Measurements from ENCODE around the gene CDK18.

Gene CDK18

DNA sequence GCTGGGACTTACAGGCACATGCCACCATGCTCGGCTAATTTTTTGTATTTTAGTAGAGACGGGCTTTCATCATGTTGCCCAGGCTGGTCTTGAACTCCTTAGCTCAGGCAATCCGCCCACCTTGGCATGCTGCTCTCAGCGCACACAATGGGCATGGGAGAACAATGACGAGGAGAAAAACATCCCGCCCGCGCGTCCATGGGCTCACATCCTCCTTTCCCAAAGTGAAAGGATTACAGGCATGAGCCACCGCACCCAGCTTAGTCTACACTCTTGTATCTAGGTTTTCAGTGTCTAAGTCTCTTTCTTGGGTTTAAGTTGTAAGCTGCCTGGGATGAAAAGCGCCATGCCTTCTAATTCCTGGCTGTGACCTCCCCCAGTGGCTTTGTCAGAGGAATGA lies 37.9 kb downstream of the CDK18 start:
- DNase-seq, result no peak

DNA sequence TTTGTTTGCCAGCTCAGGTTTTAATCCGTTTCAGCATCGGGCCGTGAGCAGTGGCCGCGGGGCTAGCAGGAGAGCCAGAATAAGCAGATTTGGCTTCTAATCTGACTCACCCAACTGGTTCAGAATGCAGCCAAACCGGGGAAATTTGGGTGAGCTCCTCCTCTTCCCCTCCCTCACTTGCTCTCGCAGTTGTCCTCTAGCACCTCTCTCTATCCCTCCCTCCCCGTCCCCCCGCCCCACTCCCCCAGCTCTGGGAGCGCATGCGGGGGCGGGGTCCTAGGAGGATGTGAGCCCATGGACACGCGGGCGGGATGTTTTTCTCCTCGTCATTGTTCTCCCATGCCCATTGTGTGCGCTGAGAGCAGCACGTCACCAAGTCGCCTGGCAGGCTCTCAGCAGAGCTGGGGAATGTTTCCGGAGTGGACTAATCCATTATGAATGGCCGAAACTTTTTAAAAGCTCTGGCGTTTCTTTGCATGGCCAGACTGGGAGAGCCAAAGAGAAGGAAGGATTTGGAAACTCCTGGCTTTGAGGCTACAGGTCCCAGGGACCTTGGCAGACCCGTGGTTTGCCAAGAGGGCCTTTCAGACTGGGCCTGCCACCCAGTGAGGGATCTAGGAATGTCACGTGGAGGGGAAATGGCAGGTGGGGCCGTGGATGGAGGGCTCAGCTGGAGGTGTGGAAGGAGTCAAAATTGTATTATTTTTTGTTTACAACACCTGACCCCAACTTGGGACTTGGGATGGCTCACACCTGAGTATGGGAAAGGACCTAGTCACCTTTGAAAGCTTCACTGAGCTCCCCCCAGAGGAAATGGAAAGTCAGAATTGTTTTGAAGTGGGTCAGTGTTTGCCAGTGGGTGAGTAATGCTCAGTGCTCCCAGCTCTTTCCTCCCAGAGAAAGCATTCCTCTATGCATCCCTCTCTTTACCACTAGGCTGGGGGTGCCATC lies 39.2 kb downstream of the CDK18 start:
- no peak for DNase-seq

DNA sequence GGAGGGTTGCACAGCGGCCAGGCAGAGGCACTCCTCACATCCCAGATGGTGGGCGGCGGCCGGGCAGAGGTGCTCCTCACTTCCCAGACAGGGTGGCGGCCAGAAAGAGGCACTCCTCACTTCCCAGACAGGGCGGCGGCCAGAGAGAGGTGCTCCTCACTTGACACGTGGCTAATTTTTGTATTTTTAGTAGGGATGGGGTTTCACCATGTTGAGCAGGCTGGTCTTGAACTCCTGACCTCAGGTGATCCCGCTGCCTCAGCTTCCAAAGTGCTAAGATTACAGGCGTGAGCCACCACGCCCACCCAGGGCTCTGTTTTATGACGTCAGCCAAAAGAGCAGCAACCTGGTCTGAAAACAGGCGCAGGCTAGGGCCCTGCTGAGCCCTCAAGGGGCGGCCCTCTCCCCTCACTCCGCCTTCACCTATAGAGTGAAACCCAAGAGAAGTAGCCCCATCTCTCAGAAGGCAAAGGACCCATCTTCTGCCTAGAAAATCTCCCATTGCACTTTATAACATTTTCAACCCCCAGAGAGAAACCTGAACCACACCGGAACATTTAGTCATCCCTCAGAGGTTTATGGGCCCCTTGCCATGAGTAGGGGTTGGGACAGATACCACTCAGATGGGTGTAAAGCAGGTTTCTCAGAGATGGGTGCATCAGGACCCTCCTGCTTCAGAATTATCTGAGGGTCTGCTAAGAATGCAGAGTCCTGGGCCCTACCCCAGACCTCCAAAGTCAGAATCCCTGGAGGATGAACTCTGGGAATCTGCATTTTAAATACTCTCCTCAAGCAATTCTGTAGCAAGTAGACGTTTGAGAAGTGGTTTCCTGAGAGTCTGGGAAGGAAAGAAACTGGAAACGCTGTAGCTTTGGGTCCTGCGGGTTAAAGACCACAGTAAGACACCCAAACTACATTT lies 40.8 kb downstream of the CDK18 start:
- DNase-seq, result no peak

DNA sequence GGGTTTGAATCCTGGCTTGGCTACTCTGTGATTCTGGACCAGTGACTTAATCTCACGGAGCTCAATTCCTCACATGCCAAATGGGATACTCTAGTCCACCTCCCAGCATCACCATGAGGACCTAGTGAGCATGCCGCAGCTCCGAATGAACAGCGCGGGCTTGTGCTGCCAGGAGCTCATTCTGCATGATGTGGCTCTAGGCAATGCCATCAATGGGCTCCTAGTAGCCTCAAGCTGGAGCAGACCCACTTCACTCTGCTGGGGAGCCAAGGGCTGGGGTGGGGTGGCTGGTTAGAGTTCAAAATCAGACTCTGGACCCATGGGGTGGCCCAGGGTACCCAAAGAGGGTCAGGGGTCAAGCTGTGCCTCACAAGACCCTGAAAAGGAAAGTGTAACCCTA lies 41.5 kb downstream of the CDK18 start:
- no peak for DNase-seq

DNA sequence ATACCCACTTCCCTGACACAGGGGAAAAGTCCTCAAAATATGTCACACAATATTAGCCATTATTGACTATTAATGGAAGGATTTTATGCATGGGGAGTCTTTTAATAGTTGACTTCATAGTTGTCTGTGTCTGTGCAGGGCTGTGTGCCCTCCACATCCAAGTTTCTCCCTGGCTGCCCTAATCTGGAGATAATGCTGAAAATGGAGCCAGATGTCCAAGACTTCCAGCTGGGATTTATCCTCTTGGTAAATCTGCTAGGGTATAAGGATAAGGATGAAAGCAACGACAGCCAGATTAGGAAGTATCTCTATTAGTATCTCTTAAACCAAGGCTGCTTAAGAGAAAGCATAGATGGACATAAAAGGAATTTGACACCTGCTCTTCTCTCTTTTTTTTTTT lies 42.1 kb downstream of the CDK18 start:
- DNase-seq, result no peak

DNA sequence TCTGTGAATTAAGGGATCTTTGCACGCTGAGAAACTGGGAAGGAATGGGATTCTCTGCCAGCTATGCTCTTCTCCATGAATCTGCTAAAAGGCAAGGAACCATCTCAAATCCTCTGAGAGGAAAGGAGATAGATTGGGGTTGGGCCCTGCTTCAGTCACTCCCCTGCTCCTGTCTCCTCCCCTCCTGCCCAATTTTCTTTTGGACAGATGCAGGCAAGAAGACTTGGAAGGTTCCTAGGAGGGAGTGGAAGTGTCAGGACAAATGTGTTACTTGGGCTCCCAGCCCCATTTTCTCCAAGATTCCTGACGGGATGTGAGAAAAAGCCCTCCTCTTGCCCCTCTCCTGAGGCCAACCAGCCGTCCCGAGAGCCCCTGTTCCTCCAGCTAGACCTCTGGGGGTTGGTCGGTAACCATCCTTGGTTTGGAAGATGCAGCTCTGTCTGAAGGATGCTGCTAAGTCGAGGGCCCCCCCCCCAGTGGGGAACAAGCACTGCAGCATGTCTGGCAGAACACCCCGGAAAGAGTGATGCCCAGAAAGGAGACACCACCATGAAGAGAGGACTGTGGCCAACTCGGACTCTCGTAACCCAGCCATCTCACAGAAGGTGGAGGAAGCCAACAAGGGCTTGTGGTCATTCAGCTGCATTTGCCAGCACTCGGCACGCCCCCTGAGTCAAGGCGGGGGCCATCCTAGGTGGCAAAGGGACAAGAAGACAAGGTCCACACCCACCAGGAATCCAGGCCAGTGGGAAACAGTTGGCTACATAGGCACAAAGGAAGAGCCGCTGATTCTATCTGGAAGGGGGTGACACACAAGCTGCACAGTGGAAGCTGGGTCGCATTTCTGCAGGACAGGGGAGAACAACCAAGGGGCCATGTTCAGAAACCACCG lies 43.7 kb downstream of the CDK18 start:
- no peak for DNase-seq

DNA sequence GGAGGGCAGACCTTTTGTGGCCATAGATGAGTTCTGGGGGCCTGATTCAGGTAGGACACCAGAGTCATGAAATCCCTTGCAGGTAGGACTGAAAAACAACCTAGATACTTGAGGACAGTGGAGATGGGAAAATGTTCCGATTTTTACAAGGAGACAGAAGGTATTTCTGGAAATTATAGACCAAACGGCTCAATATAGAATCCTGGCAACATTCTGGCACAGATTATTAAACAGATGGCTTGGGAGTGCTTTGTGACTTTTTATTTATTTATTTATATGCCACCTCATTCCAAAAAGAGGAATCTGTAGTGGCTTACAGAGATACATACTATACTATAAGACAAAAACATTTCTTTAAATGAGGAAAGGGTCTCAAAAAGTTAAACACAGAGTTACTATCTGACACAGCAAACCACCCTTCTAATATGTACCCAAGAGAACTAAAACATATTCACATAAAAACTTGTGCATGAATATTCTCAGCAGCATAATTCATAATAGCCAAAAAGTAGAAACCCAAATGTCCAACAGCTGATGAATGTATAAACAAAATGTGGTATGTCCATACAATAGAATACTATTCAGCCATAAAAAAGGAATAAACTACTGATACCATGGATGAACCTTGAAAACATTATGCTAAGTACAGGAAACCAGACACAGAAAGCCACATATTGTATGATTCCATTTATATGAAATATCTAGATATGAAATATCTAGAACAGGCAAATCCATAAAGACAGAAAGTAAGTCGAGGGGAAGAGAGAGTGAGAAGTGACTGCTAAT lies 49.8 kb downstream of the CDK18 start:
- DNase-seq, result no peak

DNA sequence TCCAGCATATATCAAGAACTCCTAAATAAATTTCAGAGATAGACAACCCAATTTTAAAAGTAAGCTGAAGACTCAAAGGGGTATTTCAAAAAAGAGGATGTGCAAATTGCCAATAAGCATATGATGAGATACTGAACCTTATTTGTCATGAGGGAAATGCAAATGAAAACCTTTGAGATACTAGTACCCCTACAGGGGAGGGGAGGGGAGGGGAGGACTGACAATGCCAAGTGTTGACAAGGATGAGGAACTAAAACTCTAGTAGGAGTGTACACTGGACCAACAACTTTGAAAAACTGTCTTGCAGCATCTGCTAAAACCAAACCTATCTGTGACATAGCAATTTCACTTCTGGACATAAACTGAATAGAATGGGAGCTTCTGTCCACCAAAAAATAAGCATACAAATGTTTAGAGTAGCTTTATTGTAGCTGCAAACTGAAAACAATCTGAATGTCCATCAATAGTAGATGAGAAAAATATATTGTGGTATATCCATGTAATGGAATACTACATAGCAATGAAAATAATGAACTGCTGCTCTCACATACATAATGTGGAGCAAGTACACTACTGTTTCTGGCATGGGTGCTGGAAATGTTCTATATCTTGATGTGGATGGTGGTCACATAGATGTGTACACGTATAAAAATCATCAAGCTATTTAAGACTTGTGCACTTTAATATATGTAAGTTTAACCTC lies 57.2 kb downstream of the CDK18 start:
- no peak for DNase-seq

DNA sequence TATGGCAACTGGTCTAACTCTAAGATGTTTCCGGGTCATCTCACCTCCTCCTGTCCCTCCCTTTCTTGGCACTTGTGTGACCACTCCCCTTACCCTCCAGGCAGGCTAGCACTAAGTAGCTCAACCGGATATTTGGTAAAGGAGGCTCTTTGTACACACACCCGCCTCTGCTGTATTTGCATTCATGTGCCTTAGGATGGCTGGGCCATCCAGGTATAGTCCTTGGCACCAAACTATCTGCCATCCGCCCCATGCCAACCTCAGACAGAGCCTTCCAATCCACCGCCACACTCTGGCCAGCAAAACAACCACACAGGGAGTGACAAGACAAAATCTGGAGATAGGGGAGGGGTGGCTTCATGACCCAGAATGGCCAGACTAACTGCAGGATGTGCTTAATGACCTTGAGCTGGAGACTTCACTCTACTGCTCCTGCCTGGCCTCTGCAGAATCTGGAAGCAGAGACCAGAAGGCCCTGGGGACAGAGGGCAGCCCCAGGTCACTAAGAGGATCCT lies 59.5 kb downstream of the CDK18 start:
- no peak for DNase-seq

GRCh38 chr1:205565799-205566198 lies 61.3 kb downstream of the CDK18 start:
- DNase-seq, result no peak

DNA sequence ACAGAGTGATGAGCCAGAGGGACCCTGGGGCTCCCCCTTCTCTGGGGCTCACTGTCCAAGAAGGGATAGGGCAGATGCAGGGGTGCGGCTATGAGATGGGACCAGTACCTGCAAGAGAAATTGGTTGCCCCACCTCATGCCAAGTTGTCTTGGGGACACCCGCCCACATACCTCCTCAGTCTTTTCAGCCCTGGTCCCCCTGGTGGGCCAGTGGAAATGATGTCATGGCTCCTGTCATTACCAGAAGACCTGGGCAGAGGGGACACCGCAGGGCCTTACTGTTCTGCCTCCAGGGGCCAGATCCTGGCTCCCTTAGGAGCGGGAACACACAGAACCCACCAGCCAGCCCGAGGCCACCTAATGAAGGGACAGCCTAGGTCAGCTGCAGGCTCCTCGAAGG lies 63.2 kb downstream of the CDK18 start:
- no peak for DNase-seq

DNA sequence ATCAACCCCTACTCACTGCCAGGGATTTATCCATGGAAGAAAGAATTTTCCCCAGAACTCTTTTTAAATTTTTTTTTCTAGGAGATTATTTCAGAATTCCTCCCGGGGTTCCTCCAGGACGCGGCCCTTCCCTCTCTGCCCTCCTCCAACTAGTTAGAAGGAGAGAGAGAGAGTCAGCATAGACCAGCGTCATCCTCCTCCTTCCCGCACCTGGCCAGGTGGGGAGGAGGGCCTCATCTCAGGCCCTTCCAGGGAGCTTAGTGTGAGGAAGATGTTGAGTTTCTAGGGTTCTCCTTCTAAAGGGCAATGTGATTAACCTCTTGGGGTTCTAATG lies 63.6 kb downstream of the CDK18 start:
- no peak for DNase-seq

- no peak for DNase-seq
Observed at GRCh38 chr1:205568469-205569361, 64.2 kb downstream of the CDK18 start.

- no peak for DNase-seq
Observed at GRCh38 chr1:205569411-205570172, 65.1 kb downstream of the CDK18 start.

DNA sequence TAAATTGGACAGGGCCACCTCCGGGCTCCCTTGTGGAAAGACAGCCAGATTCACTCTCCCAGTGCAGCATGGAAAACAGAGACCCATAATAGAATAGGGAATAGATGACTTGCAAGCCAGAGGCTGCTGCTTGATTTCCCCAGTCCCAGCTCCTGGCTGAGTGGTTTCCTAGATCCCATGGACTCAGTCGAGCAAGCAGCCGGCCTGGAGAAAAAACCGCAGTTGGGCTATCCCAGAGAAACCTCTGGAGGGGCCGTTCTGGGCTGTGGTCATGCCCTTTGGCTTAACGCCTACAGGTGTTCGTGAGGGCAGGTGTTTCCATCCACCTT lies 65.7 kb downstream of the CDK18 start:
- no peak for DNase-seq

DNA sequence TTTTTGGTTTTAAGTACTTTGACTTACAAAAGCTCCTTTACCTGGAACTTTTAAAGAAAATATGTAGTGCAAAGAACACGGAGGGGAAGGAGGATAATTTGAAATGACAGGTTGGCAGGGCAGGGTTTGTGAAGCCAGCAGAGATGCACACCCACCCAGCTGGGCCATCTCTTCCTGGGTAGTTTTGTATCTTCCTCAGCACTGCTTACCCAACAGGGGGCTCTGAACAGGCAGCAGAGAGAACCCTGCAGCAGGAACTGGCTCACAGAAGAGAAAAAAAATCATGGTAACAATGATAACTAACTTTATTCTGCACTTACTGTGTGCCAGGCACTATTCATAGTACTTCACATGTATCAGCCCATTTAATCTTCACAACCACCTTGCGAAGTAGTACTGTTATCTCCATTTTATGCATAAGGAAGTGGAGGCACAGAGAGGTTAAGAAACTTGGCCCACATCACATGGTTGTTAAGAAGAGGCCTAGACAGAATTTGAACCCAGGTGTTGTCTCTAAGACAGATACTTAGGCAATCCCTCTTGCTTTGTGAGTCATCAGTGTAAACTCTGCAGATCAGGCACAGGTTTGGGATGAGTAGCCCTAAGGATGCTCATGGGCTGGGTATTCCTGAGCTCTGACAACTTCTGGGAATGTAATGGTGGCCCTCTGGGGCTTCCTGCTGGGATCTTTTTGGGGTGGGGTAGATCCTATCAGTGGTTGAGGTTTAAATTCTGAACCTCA lies 66.5 kb downstream of the CDK18 start:
- no peak for DNase-seq

DNA sequence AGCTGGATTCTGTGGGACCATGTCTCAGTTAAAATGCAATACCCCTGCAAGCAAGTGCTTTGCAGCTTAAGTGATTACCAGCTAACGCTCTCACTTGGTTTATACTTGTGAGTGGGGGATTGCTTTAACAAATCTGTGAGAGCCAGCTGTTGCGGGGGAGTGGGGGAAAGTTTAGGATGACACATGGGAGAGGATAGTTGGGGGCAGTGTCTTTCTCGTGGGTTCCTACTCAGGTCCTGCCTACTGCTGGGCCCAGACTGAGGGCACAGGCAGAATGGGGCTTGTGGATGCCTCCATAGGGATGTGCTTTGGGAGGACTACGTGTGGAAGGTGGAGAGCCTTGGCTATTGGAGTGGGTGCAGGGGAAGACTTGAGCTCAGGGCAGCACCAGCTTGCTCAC lies 67.3 kb downstream of the CDK18 start:
- DNase-seq, result no peak

GRCh38 chr1:205572421-205572820 lies 68.0 kb downstream of the CDK18 start:
- no peak for DNase-seq

Measured in CD4-positive, alpha-beta T cell treated with Interleukin-17A for 1 hour (primary cell).